GM18499 (cell line): ENCODE measurements around the gene LRFN2.

Experiments
- ATAC-seq: cut with Tn5 transposase; IDR thresholded peaks from one replicate; pipeline ENCODE4 v1.9.1; 2021; ENCODE audit warnings: moderate number of reproducible peaks; ENCODE audit not compliant: insufficient read depth, unreplicated experiment

Gene LRFN2

DNA sequence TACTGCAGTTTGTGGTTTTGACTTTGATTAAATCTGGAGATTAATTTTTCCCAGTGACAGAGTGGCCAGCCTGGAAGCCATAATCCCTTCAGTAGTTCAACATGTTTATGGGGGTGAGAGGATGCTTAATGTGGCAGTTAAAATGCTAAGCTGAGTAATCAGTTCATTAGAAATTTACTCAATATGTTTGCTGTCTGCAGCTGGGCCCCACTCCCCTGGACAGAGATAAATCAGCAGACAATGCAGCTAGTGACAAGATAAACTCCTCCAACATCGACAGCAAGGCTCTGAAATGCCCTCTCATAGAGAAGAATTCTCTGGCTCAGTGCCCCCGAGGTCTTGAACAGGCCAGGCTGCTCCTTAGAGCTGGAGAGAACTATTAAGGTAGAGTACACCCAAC, 101.9 kb downstream of the LRFN2 start:
- ATAC-seq = no peak

DNA sequence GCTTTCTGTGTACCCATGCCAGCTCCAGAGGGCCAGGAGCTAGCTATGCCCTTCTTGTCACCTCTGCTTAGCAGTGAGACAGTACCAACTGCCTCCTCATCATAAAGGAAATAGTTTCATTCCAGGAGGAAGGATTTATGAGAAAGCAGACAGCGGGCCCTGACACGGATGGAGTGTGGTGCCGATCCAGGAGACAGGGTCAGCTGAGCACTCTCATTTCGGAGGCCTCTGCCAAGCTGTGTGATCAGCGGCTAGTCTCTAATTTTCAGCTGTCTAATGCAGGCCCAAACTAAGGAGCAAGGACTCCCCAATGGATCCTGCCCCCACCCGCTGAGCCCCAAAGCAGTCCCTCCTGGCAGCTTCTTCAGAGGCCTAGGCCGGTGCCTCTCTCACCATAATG, 103.1 kb downstream of the LRFN2 start:
- ATAC-seq = no peak

GRCh38 chr6:40482532-40482931, 104.6 kb downstream of the LRFN2 start:
- no peak for ATAC-seq

DNA sequence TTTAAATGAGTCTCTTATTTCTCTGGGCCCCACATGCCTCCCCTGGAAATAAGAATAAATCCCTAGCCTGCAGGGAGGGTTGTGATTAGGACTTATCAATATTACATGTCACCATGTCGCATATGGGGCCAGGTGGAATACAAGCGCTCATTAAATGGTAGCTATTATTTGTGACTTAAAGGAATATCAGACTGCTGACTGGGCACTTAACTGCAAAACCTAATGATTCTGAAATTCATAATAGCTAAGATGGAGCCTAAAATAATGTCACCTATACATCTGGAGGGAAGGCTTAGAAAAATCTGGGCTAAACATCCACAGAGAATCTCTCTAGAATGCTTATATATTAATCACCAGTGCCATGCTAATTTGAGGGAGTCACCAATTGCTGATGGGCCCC, 106.5 kb downstream of the LRFN2 start:
- ATAC-seq = no peak

DNA sequence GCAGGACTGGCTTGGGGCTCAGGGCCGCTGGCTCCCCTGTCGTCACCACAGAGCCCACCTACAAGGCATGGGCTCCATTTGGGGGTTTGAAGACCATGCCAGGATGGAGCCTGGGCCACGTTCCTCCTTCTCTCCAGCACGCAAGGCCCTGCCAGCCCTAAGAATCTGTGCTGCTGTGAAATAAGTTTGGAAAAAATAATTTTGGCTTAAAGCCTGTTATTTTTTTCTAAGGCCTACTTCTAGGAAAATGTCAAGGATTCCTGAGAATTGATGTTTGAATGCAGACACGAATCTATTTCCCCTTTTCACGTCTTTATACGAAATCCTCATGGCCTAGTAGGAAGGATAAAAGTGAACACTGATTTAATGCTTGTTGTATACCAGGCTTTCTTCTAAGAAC, 107.5 kb downstream of the LRFN2 start:
- ATAC-seq = no peak

DNA sequence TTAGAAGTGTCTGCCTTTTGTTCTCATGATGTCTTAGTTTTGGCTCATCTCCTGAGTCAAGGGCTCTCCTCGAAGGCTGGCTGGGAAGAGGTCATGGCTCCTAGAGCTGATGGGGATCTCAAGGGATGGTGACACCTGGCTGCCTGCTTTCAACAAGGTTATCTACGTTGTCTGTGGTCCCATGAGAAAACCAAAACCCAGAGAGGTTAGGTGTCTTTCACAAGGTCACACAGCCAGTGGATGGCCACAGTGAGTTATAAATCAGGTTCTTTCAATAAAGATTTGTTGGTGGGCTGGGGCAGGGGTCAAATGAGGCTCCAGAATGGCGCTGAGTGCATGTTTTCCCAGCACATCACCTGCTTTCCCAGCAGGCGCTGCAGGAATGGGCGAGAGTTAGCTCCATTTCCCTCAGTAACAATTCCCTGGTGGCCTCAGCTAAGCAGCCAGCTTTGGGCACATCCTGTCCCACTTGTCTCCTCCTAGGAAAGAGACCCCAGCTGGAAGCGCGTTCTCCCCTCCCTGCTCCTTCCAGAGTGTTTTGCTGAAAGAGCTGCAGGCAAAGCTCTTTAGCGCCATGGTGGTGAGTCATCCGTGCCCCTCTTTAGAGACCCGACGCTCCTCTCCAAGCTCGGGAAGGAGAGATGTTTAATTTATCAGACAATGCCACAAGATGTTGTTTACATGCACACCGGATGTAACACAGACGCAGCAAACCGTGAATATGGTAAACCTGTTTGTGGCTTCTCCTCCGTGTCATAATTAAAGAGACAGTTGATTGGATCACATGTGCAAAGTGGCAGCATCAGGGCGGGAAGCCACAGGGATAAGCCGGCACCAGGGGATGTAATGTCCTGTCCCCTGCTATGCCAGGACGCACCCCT, 109.7 kb downstream of the LRFN2 start:
- no peak for ATAC-seq

- ATAC-seq = no peak
These were observed 110.5 kb downstream of the LRFN2 start for GRCh38 chr6:40476673-40477072.

DNA sequence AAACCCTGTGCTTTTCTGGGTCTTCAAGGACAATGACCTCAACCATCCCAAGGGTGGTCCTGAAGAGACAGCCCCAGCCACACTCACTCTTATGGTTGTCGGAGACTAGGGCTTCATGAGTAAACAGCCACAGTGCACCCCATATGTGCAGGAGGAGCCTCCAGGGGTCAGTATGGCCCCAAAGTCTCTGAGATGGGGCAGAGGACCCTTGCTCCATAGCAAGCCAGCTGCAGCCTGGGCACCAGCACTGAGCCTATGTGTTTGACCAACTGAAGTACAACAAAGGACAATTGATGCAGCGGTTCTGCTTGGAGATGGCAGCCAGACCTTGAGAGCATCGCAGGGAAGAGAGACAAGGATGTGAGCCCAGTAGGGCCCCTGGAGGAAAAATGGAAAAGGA, 112.2 kb downstream of the LRFN2 start:
- ATAC-seq = no peak

GRCh38 chr6:40473026-40473425, 114.1 kb downstream of the LRFN2 start:
- no peak for ATAC-seq

GRCh38 chr6:40472353-40472752, 114.8 kb downstream of the LRFN2 start:
- no peak for ATAC-seq

DNA sequence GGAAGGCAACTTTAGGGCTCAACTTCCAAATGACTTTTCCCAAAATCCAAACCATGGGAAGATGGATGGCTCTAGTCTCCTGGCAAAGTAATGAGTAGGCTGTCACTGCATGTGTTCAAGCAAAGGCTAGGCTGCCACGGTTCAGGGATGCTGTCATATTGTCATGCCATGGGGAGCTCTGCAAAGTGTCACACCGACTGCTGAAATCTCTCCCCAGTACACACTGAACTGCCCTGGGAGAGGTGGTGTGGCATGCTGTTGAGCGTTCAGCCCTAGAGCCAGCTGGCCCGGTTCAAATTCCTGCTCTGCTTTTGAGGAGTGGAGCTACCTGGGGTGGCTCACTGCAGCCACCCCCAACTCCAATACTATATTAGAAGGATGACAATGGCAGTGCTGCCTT, 115.9 kb downstream of the LRFN2 start:
- ATAC-seq = no peak

- ATAC-seq = no peak
These were observed 117.8 kb downstream of the LRFN2 start for GRCh38 chr6:40469323-40469722.

- no peak for ATAC-seq
These were observed 120.1 kb downstream of the LRFN2 start for GRCh38 chr6:40466986-40467539.

DNA sequence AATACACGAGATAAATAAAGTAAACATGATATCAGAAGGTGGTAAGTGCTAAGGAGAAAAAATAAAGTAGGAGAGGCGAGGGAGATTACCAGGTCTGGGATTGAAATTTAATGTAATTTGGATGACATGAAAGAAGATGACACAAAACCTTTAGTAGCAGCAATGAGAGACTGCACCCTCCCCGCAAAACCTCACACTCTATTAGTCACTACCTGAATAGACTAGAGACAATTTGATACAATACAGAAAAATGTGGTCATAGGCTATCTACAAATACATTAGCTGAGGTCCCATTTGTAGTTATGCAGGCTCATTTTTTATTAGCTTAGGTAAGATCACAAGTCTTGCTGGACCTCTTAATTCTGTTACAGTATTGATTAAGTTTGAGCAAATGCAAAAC, 125.5 kb downstream of the LRFN2 start:
- no peak for ATAC-seq

GRCh38 chr6:40460380-40460779, 126.8 kb downstream of the LRFN2 start:
- ATAC-seq = no peak

- ATAC-seq = no peak
These were observed 129.9 kb downstream of the LRFN2 start for GRCh38 chr6:40457261-40457660.

DNA sequence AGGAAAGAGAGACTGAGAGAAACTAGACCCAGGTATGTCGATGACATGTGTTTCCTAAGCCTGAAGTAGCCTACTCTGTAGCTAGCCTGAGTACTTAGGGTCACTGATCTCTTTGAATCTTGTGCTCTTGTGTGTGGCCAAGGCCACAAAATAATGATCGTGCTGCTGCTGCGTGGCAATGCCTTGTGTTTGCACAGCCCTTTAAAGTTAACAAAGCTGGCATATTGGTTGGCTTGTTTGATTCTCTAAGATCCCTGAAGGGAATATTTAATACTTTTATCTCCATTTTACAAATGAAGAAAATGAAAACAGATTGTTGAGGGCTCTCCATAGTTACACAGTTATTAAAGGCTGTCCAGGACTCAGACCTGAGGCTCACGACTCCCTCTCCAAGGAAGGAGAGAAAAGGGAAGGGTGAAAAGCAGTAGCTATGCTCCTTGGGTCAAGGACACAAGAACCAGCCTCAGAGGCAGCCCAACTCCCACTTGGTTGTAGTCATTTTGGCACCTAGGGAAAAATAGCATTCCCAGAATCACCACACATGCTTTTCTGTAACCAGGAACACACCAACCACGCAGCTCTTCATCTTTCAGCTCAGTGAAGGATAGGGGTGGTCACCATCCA, 130.7 kb downstream of the LRFN2 start:
- no peak for ATAC-seq

DNA sequence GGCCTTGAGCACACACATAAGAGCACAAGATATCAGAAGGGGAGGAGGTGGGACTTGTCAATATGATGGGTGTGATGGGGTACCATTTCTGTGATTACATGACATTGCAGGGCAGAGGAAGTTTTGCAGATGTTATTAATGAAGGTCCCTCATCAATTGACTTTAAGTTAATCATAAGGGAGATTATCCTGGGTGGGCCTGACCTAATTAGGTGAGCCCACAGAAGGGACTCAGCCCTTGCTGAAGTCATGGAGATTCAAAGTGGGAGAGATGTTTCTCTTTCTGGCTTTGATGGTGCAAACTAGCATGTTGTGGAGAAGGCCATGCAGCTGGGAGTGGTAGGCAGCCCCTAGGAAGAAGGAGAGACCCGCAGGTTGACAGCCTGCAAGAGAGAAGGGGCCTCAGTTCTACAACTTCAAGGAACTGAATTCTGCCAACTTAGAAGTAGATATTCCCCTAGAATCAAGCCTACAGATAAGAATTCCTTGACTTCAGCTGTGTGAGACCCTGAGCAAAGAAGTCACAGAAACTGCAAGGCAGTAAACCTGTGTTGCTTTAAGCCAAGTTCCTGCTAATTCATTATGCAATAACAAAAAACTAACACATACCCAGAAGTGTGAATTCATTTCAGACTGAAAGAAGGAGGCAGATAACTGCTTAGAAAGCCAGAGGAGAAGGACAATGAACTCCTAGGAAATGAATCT, 131.3 kb downstream of the LRFN2 start:
- no peak for ATAC-seq

- ATAC-seq = no peak
These were observed 136.7 kb downstream of the LRFN2 start for GRCh38 chr6:40450483-40450882.

GRCh38 chr6:40444811-40445210, 142.4 kb downstream of the LRFN2 start:
- ATAC-seq = no peak

- no peak for ATAC-seq
These were observed 142.9 kb downstream of the LRFN2 start for GRCh38 chr6:40444312-40444711.
